Anterior cingulate cortex (tissue), 58 donors: ENCODE results near the gene NOMO2.
"Not testable (repeated sequence)": the region's sequence is repeated elsewhere in the genome, so short reads cannot be mapped to it uniquely, and the experiment has no call there.

ENCODE experiments used
- DNase-seq, 58 donors: peaks; one replicate each; lab custom pipeline; 2025; lab: John Stamatoyannopoulos, UW

The NOMO2 gene

GRCh38 chr16:18382696-18383095, 179.2 kb downstream of the NOMO2 start:
- not testable (repeated sequence) for DNase-seq
